Upper lobe of left lung (tissue), 6 donors: ENCODE data around the gene IP6K1. TPM values are rescaled to one million over a fixed set of nuclear protein-coding genes. Genes with fewer than 3 reads are reported as not detected.
A peak's percentile ranks its signal among the peaks of the same experiment; 100 is the strongest.

Source experiments
- ATAC-seq, 2 donors: fragments of 200-7000 bp; cut with Tn5 transposase; one replicate each; pipeline ENCODE4 v1.9.1; 2022; ENCODE audit warnings: mild to moderate bottlenecking in 2 of 2, moderate library complexity in 2 of 2; ENCODE audit not compliant: low FRiP score in 2 of 2
- DNase-seq, 2 donors: peaks; one replicate each; pipeline ENCODE4 v3.0.0-alpha.2; 2019 to 2020
- H3K27ac ChIP-seq, 4 donors: fragments of 200-600 bp; sonication (generic); one replicate each; pipeline ENCODE4 v1.5.1; 2016 to 2019
- H3K27me3 ChIP-seq, 4 donors: fragments of 200-600 bp; sonication (generic); one replicate each; pipeline ENCODE4 v1.5.1; 2017 to 2019
- H3K36me3 ChIP-seq, 4 donors: fragments of 200-600 bp; sonication (generic); one replicate each; pipeline ENCODE4 v1.5.1; 2016 to 2019
- H3K4me1 ChIP-seq, 4 donors: fragments of 200-600 bp; sonication (generic); one replicate each; pipeline ENCODE4 v1.5.1; 2018 to 2019
- H3K4me3 ChIP-seq, 4 donors: fragments of 200-600 bp; sonication (generic); one replicate each; pipeline ENCODE4 v1.5.1; 2017 to 2019; ENCODE audit warnings: mild to moderate bottlenecking in 2 of 4, moderate library complexity in 1 of 4
- H3K9me3 ChIP-seq, 4 donors: fragments of 200-600 bp; sonication (generic); one replicate each; pipeline ENCODE4 v1.5.1; 2018 to 2019
- EP300 ChIP-seq, 4 donors: sonication (generic); formaldehyde crosslinking; IDR thresholded peaks; one replicate each; pipeline ENCODE4 v1.5.1; 2017; ENCODE audit warnings: antibody characterized with exemption in 4 of 4, control low read depth in 2 of 4
- POLR2A ChIP-seq, 4 donors: fragments of 450-650 bp; IDR thresholded peaks; one replicate each; pipeline ENCODE4 v1.5.1; 2016 to 2017; ENCODE audit warnings: antibody characterized with exemption in 4 of 4, mild to moderate bottlenecking in 2 of 4
- POLR2AphosphoS5 ChIP-seq, 2 donors: sonication (generic); formaldehyde crosslinking; IDR thresholded peaks; one replicate each; pipeline ENCODE4 v1.5.1; 2017; ENCODE audit warnings: antibody characterized with exemption in 2 of 2
- WGBS, 2 donors: methylation state at CpG; one replicate each; pipeline ENCODE4 v1.1.5; 2017 to 2018; 5-methylcytosine and 5-hydroxymethylcytosine counted together
- total RNA-seq, 6 donors: library from RNA; depleted of rRNA in 4 of 6; stranded (reverse); fragments of >200 nt in 4 of 6; gene quantifications; one replicate each; pipeline versions ENCODE4 v1.1.0 to v1.2.1, GENCODE V29; 2016 to 2021
- TF ChIP-seq, protein P1 (sequence below), 6 experiments: fragments of 450-650 bp in 4 of 6; fragments of 200-600 bp in 2 of 6; sonication (generic) in 2 of 6; IDR thresholded peaks; one replicate each; pipeline ENCODE4 v1.5.1; 2016 to 2019; ENCODE audit warnings: antibody characterized with exemption in 6 of 6
- donor health status: DM: no; HTN: no; CAD: no; lungs with moderate emphysema.
- donor health status: DM: no; HTN: yes; CAD: no; lungs with severe emphysema.

The IP6K1 gene
- total RNA-seq, 6 donors from 2014 or later: 42.0 to 63.9 (median 49.7) TPM

GRCh38 chr3:49715611-49716121 lies 70.7 kb downstream of the IP6K1 start:
- TF ChIP-seq, protein P1, sequence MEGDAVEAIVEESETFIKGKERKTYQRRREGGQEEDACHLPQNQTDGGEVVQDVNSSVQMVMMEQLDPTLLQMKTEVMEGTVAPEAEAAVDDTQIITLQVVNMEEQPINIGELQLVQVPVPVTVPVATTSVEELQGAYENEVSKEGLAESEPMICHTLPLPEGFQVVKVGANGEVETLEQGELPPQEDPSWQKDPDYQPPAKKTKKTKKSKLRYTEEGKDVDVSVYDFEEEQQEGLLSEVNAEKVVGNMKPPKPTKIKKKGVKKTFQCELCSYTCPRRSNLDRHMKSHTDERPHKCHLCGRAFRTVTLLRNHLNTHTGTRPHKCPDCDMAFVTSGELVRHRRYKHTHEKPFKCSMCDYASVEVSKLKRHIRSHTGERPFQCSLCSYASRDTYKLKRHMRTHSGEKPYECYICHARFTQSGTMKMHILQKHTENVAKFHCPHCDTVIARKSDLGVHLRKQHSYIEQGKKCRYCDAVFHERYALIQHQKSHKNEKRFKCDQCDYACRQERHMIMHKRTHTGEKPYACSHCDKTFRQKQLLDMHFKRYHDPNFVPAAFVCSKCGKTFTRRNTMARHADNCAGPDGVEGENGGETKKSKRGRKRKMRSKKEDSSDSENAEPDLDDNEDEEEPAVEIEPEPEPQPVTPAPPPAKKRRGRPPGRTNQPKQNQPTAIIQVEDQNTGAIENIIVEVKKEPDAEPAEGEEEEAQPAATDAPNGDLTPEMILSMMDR (IDR thresholded peaks at IDR 0.05): no peak
- TF ChIP-seq POLR2A (IDR thresholded peaks at IDR 0.05) (no peak), EP300 (IDR thresholded peaks at IDR 0.05) (no peak), POLR2AphosphoS5 (IDR thresholded peaks at IDR 0.05) (no peak)
- Histone ChIP-seq H3K4me3 (no peak overlapping the region), H3K9me3 (no peaks in the 10 kb centered on the region), H3K27me3 (no peaks in the 10 kb centered on the region), H3K36me3 (peaks cover 4 to 30% (median 10%) of the 10 kb centered on the region in 4 donors), H3K4me1 (peaks cover 11 to 25% (median 16%) of the 10 kb centered on the region in 4 donors), H3K27ac (no peak overlapping the region)
- DNase-seq (peak in 1 of 2 donors; percentile 46), ATAC-seq (no peak)
- 92 to 100% methylated on average over 1 to 13 of the region's 13 CpGs for WGBS, 2 donors

DNA sequence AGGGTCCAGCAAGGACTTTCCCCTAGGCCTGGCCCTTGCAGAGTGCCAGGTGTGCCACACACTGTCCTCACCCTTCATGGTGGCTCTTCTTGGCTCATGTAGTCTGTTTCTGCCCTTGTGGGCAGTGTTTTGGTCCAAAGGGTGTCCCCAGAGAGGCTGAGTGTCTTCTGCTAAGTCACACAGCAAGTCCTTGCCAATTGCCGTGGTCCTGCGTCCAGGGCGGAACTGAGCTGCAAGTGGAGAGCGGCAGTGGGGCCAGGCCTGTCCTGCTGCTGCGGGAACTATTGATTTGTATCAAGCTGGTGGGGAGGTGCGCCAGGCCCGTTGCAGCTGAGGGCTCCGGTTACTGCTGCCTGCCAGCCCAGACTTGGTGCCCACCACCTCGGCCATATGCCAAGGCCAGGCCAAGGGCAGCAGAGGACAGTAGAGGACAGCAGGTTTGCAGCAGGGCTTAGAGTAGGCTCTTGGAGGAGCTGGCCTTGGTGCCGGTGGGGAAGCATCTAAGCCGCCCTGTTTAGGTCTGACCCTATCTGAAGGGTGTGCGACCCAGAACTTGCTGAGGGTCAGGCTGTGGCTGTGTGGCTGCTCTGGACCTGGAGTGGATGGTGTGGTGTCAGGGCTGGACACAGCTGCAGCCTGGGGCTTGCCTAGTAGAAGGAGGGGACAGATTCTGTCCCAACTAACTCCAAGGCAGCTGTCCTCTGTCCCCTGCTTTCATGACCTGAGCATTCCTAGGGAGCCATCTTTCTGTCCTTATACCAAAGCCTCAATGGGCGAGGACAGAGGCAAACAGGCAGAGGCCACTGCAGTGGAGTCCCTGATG lies 71.4 kb downstream of the IP6K1 start:
- WGBS, 2 donors: 78 to 90% methylated on average over 4 to 13 of the region's 13 CpGs
- Histone ChIP-seq H3K27me3 (no peaks in the 10 kb centered on the region), H3K27ac (no peak overlapping the region), H3K4me1 (peaks cover 10 to 22% (median 14%) of the 10 kb centered on the region in 4 donors), H3K9me3 (no peaks in the 10 kb centered on the region), H3K36me3 (peaks cover 4 to 26% (median 10%) of the 10 kb centered on the region in 4 donors), H3K4me3 (no peak overlapping the region)
- ATAC-seq (no peak), DNase-seq (peak in 1 of 2 donors; percentile 60)
- TF ChIP-seq POLR2A (IDR thresholded peaks at IDR 0.05) (no peak), EP300 (IDR thresholded peaks at IDR 0.05) (no peak), POLR2AphosphoS5 (IDR thresholded peaks at IDR 0.05) (no peak)
- TF ChIP-seq, protein P1 (IDR thresholded peaks at IDR 0.05): no peak

DNA sequence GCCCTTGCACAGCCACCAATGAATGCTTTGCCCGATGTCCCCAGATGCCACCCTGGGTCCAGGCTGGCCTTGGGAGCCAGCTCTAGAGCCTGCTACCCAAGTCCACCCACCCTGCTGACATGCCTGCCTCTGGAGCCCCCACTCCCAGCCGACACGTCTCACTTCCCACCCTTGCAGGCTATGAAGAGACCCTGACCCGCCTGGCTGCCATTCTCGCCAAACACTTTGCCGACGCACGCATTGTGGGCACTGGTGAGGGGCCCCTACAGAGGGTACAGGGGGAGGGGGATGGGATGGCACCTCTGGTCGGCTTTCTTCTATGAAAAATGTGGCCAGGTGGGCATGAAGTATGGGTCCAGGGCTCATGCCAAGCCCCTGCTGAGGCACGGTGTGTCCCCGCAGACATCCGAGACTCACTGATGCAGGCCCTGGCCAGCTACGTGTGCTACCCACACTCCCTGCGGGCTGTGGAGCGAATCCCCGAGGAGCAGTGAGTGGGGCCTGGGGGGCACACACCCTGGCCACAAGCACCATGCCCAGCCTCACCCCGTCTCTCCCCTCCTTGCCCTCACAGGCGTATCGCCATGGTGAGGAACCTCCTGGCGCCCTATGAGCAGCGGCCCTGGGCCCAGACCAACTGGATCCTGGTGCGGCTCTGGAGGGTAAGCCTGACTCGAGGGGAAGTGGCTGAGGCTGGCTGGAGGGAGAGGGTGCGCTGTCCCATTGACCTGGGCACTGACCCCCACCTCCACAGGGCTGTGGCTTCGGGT lies 72.8 kb downstream of the IP6K1 start:
- Histone ChIP-seq H3K4me3 (no peak overlapping the region), H3K4me1 (peaks cover under 1 to 8% (median 2%) of the 10 kb centered on the region in 4 donors), H3K27me3 (no peaks in the 10 kb centered on the region), H3K27ac (no peak overlapping the region), H3K36me3 (peaks cover 4 to 27% (median 10%) of the 10 kb centered on the region in 4 donors), H3K9me3 (no peaks in the 10 kb centered on the region)
- 92 to 94% methylated on average over 10 to 24 of the region's 25 CpGs for WGBS, 2 donors
- ATAC-seq (no peak), DNase-seq (peak in 1 of 2 donors; percentile 58)
- TF ChIP-seq POLR2A (IDR thresholded peaks at IDR 0.05) (no peak), POLR2AphosphoS5 (IDR thresholded peaks at IDR 0.05) (no peak)
- TF ChIP-seq, protein P1 (IDR thresholded peaks at IDR 0.05): no peak

- Histone ChIP-seq H3K27ac (no peak overlapping the region), H3K36me3 (peaks cover 4 to 31% (median 10%) of the 10 kb centered on the region in 4 donors), H3K4me1 (peaks cover 0 to under 1% (median 0%) of the 10 kb centered on the region in 4 donors), H3K4me3 (no peak overlapping the region), H3K27me3 (no peaks in the 10 kb centered on the region), H3K9me3 (no peaks in the 10 kb centered on the region)
- ATAC-seq: no peak
- TF ChIP-seq POLR2A (IDR thresholded peaks at IDR 0.05) (no peak), EP300 (IDR thresholded peaks at IDR 0.05) (no peak), POLR2AphosphoS5 (IDR thresholded peaks at IDR 0.05) (no peak)
- TF ChIP-seq, protein P1 (IDR thresholded peaks at IDR 0.05): no peak
- 0 to 67% methylated on average over 1 to 7 of the region's 7 CpGs for WGBS, 2 donors
- peak in 1 of 2 donors; percentile 24 for DNase-seq
These were observed 73.6 kb downstream of the IP6K1 start for GRCh38 chr3:49712631-49713317.
